ENCODE results near the gene CACNA1C.

DNA sequence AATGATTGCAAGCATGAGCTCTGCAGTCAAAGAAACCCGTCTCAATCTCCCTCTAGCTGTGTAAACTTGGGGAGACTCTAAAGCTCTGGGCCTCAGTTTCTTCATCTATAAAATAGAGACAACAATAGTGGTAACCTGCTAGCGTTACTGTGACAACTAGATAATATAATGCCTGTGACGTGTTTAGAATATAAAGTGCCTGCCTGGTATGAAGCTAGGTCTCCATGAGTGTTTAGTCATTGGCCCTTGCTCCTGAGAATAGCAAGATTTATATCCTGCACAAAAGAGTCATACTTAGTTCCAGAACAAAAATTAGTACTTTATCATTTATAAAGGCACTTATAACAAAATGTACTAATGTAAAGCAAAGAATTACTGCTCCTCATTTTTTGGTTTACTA is 39.7 kb upstream of the CACNA1C start:
- TF ChIP-seq, protein P1, sequence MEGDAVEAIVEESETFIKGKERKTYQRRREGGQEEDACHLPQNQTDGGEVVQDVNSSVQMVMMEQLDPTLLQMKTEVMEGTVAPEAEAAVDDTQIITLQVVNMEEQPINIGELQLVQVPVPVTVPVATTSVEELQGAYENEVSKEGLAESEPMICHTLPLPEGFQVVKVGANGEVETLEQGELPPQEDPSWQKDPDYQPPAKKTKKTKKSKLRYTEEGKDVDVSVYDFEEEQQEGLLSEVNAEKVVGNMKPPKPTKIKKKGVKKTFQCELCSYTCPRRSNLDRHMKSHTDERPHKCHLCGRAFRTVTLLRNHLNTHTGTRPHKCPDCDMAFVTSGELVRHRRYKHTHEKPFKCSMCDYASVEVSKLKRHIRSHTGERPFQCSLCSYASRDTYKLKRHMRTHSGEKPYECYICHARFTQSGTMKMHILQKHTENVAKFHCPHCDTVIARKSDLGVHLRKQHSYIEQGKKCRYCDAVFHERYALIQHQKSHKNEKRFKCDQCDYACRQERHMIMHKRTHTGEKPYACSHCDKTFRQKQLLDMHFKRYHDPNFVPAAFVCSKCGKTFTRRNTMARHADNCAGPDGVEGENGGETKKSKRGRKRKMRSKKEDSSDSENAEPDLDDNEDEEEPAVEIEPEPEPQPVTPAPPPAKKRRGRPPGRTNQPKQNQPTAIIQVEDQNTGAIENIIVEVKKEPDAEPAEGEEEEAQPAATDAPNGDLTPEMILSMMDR (IDR thresholded peaks at IDR 0.05; ENCODE audit: low read depth, low read length, poor library complexity, severe bottlenecking): no peak
- TF ChIP-seq EZH2phosphoT487 (IDR thresholded peaks at IDR 0.05; ENCODE audit: borderline replicate concordance, low read length): no peak

All from DOHH2 (cell line).